Endothelial cell of umbilical vein (primary cell): Measurements from ENCODE around the gene ERAP2. TPM values are rescaled to one million over a fixed set of nuclear protein-coding genes. Genes with fewer than 3 reads are reported as not detected.

ENCODE experiments used
- BruUV-seq: library from RNA; stranded (reverse); fragments of 400-500 nt; replicated peaks from 2 replicates; lab custom pipeline; 2021; lab: Mats Ljungman, UMichigan
- CTCF ChIA-PET: fragments of 300-600, 350-600 bp; sonication (Branson Sonifier 250); formaldehyde crosslinking; loops from one replicate; lab custom pipeline; 2021; ENCODE audit warnings: antibody characterized with exemption, inconsistent platforms; lab: Charles Lee
- POLR2A ChIA-PET: fragments of 300-600, 350-600 bp; sonication (Branson Sonifier 250); formaldehyde crosslinking; loops from one replicate; lab custom pipeline; 2021; ENCODE audit warnings: antibody characterized with exemption, inconsistent platforms; lab: Charles Lee
- DNase-seq: peaks from one replicate; pipeline ENCODE4 v3.0.0-alpha.2; 2011; ENCODE audit warnings: low read depth, low spot score
- FAIRE-seq: peaks from 2 replicates; lab custom pipeline; 2011; peaks lifted over from hg19 to GRCh38; lab: Jason Lieb, UNC
- H2AFZ ChIP-seq: 2 replicates; pipeline ENCODE4 v1.6.0; 2012; ENCODE audit warnings: low read depth, low read length, control low read depth, inconsistent platforms
- H3K27ac ChIP-seq: 2 replicates; pipeline ENCODE4 v1.5.1; 2011; ENCODE audit warnings: low read depth, mild to moderate bottlenecking, control low read depth, low read length, moderate library complexity; ENCODE audit not compliant: insufficient read depth
- H3K27me3 ChIP-seq, 2 experiments: 2 replicates each; pipeline versions ENCODE4 v1.6.0 to v1.6.1; 2011; ENCODE audit warnings: low read length in 2 of 2, mixed read lengths in 1 of 2; ENCODE audit not compliant: control insufficient read depth in 2 of 2, insufficient read depth in 2 of 2
- H3K36me3 ChIP-seq, 2 experiments: 2 replicates in 1 of 2; 3 replicates in 1 of 2; pipeline ENCODE4 v1.5.1; 2011; ENCODE audit warnings: low read length in 2 of 2, mild to moderate bottlenecking in 1 of 2, moderate library complexity in 1 of 2; ENCODE audit not compliant: control insufficient read depth in 2 of 2, insufficient read depth in 2 of 2; ENCODE audit errors: extremely low read depth in 1 of 2
- H3K4me1 ChIP-seq: 3 replicates; pipeline ENCODE4 v1.5.1; 2011; ENCODE audit warnings: mild to moderate bottlenecking, low read length; ENCODE audit not compliant: control insufficient read depth, insufficient read depth; ENCODE audit errors: extremely low read depth
- H3K4me2 ChIP-seq: 2 replicates; pipeline ENCODE4 v1.6.1; 2011; ENCODE audit warnings: low read length, control low read depth, mixed read lengths; ENCODE audit not compliant: insufficient read depth
- H3K4me3 ChIP-seq, 3 experiments: fragments of 200-600 bp in 1 of 3; sonication (generic), shearing (Covaris generic) in 1 of 3; replicated peaks in 1 of 3; 2 replicates each; pipeline ENCODE4 v1.5.1; 2011 to 2016; ENCODE audit warnings: control low read depth in 3 of 3, low read length in 3 of 3, mild to moderate bottlenecking in 2 of 3, inconsistent platforms in 1 of 3, low read depth in 1 of 3, moderate library complexity in 1 of 3; ENCODE audit not compliant: insufficient read depth in 1 of 3
- H3K79me2 ChIP-seq: 2 replicates; pipeline ENCODE4 v1.6.0; 2012; ENCODE audit warnings: low read length, inconsistent platforms; ENCODE audit not compliant: control insufficient read depth, insufficient read depth
- H3K9ac ChIP-seq: replicated peaks from 2 replicates; pipeline ENCODE3; 2011; ENCODE audit warnings: low read length, control low read depth; ENCODE audit not compliant: insufficient read depth; ENCODE audit errors: extremely low read depth
- H3K9me1 ChIP-seq: replicated peaks from 3 replicates; pipeline ENCODE4 v1.6.0; 2011; ENCODE audit warnings: mild to moderate bottlenecking, low read length; ENCODE audit not compliant: control insufficient read depth, insufficient read depth; ENCODE audit errors: extremely low read depth
- H3K9me3 ChIP-seq: replicated peaks from 2 replicates; pipeline ENCODE4 v1.5.1; 2012; ENCODE audit warnings: low read length, inconsistent platforms; ENCODE audit not compliant: control insufficient read depth, insufficient read depth
- H4K20me1 ChIP-seq: replicated peaks from 2 replicates; pipeline ENCODE3; 2011; ENCODE audit warnings: mild to moderate bottlenecking, low read length; ENCODE audit not compliant: control insufficient read depth, insufficient read depth; ENCODE audit errors: extremely low read depth
- EZH2 ChIP-seq: IDR thresholded peaks from 2 replicates; pipeline ENCODE4 v1.6.1; 2012; ENCODE audit warnings: borderline replicate concordance, low read depth, mild to moderate bottlenecking, moderate library complexity, low read length, inconsistent platforms; ENCODE audit not compliant: severe bottlenecking
- GATA2 ChIP-seq: IDR thresholded peaks from 2 replicates; pipeline ENCODE4 v1.7.0; 2011; ENCODE audit warnings: low read depth, mild to moderate bottlenecking, moderate library complexity, mixed read lengths, low read length; ENCODE audit not compliant: insufficient read length, insufficient read depth
- JUN ChIP-seq: IDR thresholded peaks from 2 replicates; pipeline ENCODE4 v1.6.1; 2011; ENCODE audit warnings: borderline replicate concordance, low read depth; ENCODE audit not compliant: insufficient read length, insufficient read depth
- POLR2A ChIP-seq: IDR thresholded peaks from 2 replicates; pipeline ENCODE4 v1.6.1; 2012; ENCODE audit warnings: low read depth, mild to moderate bottlenecking, control low read depth, low read length
- dilution Hi-C: fragments of 300-500 bp; cut with MboI; formaldehyde crosslinking; loops from one replicate; pipeline ENCODE4 v1.15.0; 2019; ENCODE audit warnings: low sequenced_read_pairs; ENCODE audit not compliant: extremely low pct_ligation_motif_present
- intact Hi-C: fragments of 100-400 bp; cut with micrococcal nuclease; formaldehyde crosslinking; loops from one replicate; pipeline ENCODE4 v1.10.0; 2022
- polyA plus RNA-seq, 4 experiments: library from polyadenylated mRNA; depleted of rRNA in 3 of 4; stranded (reverse) in 3 of 4; unstranded in 1 of 4; fragments of >200 nt; gene quantifications; 2 replicates each; pipeline versions ENCODE4 v1.2.1 to v1.2.3, GENCODE V29; 2011 to 2012; ENCODE audit warnings: missing spikeins in 1 of 4
- total RNA-seq: library from RNA; stranded (reverse); gene quantifications from 2 replicates; pipeline ENCODE4 v1.2.3, GENCODE V29; 2021
- TF ChIP-seq, protein P1 (sequence below): IDR thresholded peaks from 2 replicates; pipeline ENCODE4 v1.6.1; 2011; ENCODE audit not compliant: insufficient read depth, insufficient read length
- TF ChIP-seq, protein P2 (sequence below), 2 donors: IDR thresholded peaks; 1 replicate in 1 of 2; 2 replicates in 1 of 2; pipeline ENCODE4 v1.5.1; 2011; ENCODE audit warnings: low read length in 2 of 2, mild to moderate bottlenecking in 2 of 2, moderate library complexity in 2 of 2, control low read depth in 1 of 2, inconsistent platforms in 1 of 2, low read depth in 1 of 2; ENCODE audit not compliant: insufficient read depth in 1 of 2; ENCODE audit errors: extremely low read depth in 1 of 2

The ERAP2 gene
- total and polyA plus RNA-seq, 2 donors (not counting 3 experiments of a cell fraction or from before 2014, with no cell fraction given), result 3.1 to 10.0 TPM

DNA sequence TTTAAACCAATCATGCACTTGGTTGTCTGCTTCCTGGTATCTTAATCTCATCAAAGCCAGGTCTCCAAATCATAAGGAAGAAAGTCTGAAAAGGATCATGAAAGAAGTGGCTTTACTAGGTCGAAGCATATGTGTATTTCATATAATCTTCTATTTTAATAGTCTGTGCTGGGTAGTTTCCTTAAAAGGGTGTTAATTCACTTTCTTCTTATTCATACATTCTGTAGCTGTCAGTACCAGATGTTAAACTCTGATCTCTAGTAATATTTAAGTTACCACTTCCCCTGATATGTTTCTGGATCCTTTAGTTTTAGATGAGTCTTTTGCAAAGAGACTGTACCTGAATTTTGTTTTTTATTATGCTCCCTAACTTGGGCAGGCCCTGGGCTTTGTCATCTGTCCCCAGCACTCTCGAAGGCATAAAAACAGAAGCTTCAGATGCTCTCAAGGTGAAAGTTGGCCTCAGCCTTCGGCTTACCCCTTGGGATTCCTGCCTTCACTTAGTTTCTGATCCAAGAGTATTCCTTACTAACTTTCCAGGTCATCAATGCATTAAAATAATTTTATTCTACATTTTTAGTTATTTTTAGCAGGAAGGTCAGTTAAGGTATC is 44.5 kb downstream of the ERAP2 start:
- Histone ChIP-seq H4K20me1 (no peaks in the 10 kb centered on the region), H3K9ac (peak overlapping the region; percentile 38), H3K36me3 (peaks cover 0 to 2% of the 10 kb centered on the region in 2 experiments), H3K79me2 (no peaks in the 10 kb centered on the region), H2AFZ (no peak overlapping the region), H3K4me2 (no peak overlapping the region), H3K27ac (peak overlapping the region; percentile 13), H3K4me3 (no peak overlapping the region), H3K27me3 (no peaks in the 10 kb centered on the region), H3K4me1 (peaks cover 5% of the 10 kb centered on the region), H3K9me3 (no peaks in the 10 kb centered on the region), H3K9me1 (no peaks in the 10 kb centered on the region)
- intact Hi-C loops, result no loop called here
- dilution Hi-C loops, result no loop called here
- BruUV-seq, result TSS peak; percentile 67
- ChIA-PET CTCF (no interaction called here), POLR2A (no interaction called here)
- FAIRE-seq (no peak), DNase-seq (peak; percentile 9)
- TF ChIP-seq, protein P1, sequence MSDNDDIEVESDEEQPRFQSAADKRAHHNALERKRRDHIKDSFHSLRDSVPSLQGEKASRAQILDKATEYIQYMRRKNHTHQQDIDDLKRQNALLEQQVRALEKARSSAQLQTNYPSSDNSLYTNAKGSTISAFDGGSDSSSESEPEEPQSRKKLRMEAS, result no peak
- no peak for TF ChIP-seq GATA2
- TF ChIP-seq EZH2, result no peak
- no peak for TF ChIP-seq JUN

- dilution Hi-C loops, result no loop called here
- CTCF ChIA-PET, result interaction anchor here (0.6 to 1.0 kb wide), 2 partner anchors 13 to 53 kb away, joined by 3 to 4 read pairs; partner anchors contain the start of gene LNPEP
- BruUV-seq, result no TSS peak
Observed at GRCh38 chr5:96922499-96923244, 46.4 kb downstream of the ERAP2 start.

More at GRCh38 chr5:96922499-96923244, 46.4 kb downstream of the ERAP2 start:
- Histone ChIP-seq H3K9me1 (no peaks in the 10 kb centered on the region), H2AFZ (no peak overlapping the region), H3K79me2 (no peaks in the 10 kb centered on the region), H3K9ac (no peak overlapping the region), H3K4me1 (peaks cover 5% of the 10 kb centered on the region), H3K27ac (no peak overlapping the region), H3K4me3 (no peak overlapping the region), H4K20me1 (no peaks in the 10 kb centered on the region), H3K4me2 (no peak overlapping the region), H3K9me3 (no peaks in the 10 kb centered on the region), H3K27me3 (no peaks in the 10 kb centered on the region), H3K36me3 (peaks cover 0 to 2% of the 10 kb centered on the region in 2 experiments)
- POLR2A ChIA-PET, result no interaction called here
- intact Hi-C loops, result no loop called here
- TF ChIP-seq, protein P2, sequence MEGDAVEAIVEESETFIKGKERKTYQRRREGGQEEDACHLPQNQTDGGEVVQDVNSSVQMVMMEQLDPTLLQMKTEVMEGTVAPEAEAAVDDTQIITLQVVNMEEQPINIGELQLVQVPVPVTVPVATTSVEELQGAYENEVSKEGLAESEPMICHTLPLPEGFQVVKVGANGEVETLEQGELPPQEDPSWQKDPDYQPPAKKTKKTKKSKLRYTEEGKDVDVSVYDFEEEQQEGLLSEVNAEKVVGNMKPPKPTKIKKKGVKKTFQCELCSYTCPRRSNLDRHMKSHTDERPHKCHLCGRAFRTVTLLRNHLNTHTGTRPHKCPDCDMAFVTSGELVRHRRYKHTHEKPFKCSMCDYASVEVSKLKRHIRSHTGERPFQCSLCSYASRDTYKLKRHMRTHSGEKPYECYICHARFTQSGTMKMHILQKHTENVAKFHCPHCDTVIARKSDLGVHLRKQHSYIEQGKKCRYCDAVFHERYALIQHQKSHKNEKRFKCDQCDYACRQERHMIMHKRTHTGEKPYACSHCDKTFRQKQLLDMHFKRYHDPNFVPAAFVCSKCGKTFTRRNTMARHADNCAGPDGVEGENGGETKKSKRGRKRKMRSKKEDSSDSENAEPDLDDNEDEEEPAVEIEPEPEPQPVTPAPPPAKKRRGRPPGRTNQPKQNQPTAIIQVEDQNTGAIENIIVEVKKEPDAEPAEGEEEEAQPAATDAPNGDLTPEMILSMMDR (IDR thresholded peaks at IDR 0.05; ENCODE audit: extremely low read depth in 1 of 2, insufficient read depth in 1 of 2, low read depth in 1 of 2, low read length in 2 of 2), result no peak
- no peak for TF ChIP-seq POLR2A
- no peak for TF ChIP-seq JUN
- DNase-seq (no peak), FAIRE-seq (no peak)
